ENCODE results near the gene VAMP2.

The VAMP2 gene

GRCh38 chr17:8149419-8150193, 13.1 kb downstream of the VAMP2 start:
- no peak overlapping the region for H3K4me3 ChIP-seq (ENCODE audit: low read length)
- no peak for TF ChIP-seq CTCF (IDR thresholded peaks at IDR 0.05; ENCODE audit: insufficient read depth, low read depth, low read length, missing control alignments)
- no peak for DNase-seq (ENCODE audit: low read depth)

- no peak overlapping the region for H3K4me3 ChIP-seq (ENCODE audit: low read length)
- no peak for TF ChIP-seq CTCF (IDR thresholded peaks at IDR 0.05; ENCODE audit: insufficient read depth, low read depth, low read length, missing control alignments)
- DNase-seq (ENCODE audit: low read depth) = no peak
Measured at GRCh38 chr17:8148560-8148959, 14.2 kb downstream of the VAMP2 start.

- H3K4me3 ChIP-seq (ENCODE audit: low read length) = no peak overlapping the region
- no peak for DNase-seq (ENCODE audit: low read depth)
- TF ChIP-seq CTCF (IDR thresholded peaks at IDR 0.05; ENCODE audit: insufficient read depth, low read depth, low read length, missing control alignments) = no peak
Measured at GRCh38 chr17:8147805-8148404, 14.8 kb downstream of the VAMP2 start.

- H3K4me3 ChIP-seq (ENCODE audit: low read length) = no peak overlapping the region
- no peak for TF ChIP-seq CTCF (IDR thresholded peaks at IDR 0.05; ENCODE audit: insufficient read depth, low read depth, low read length, missing control alignments)
- no peak for DNase-seq (ENCODE audit: low read depth)
Measured at GRCh38 chr17:8147141-8147804, 15.5 kb downstream of the VAMP2 start.

GRCh38 chr17:8146381-8147140, 16.2 kb downstream of the VAMP2 start:
- no peak for DNase-seq (ENCODE audit: low read depth)
- TF ChIP-seq CTCF (IDR thresholded peaks at IDR 0.05; ENCODE audit: insufficient read depth, low read depth, low read length, missing control alignments) = no peak
- H3K4me3 ChIP-seq (ENCODE audit: low read length) = no peak overlapping the region

- TF ChIP-seq CTCF (IDR thresholded peaks at IDR 0.05; ENCODE audit: insufficient read depth, low read depth, low read length, missing control alignments) = no peak
- DNase-seq (ENCODE audit: low read depth) = no peak
- no peak overlapping the region for H3K4me3 ChIP-seq (ENCODE audit: low read length)
Measured at GRCh38 chr17:8145811-8146210, 16.9 kb downstream of the VAMP2 start.

Data from epithelial cell of esophagus (primary cell).